ENCODE measurements around the gene DENR. TPM values are rescaled to one million over a fixed set of nuclear protein-coding genes. Genes with fewer than 3 reads are reported as not detected.

The DENR gene
- total and polyA plus RNA-seq, 2 of the 8 experiments (the other 6 are each of a cell fraction or from before 2014, with no cell fraction given): 26.9 to 84.0 TPM

GRCh38 chr12:122790393-122791075 lies 37.9 kb downstream of the DENR start:
- 84% methylated on average over 5 of the region's 5 CpGs; no CpG with 5 or more reads in 1 of the 2 experiments for WGBS, 2 experiments (ENCODE audit: extremely low coverage in 1 of 2, insufficient coverage in 1 of 2, insufficient read length in 1 of 2, insufficient replicate concordance in 2 of 2, low coverage in 1 of 2, low lambda C conversion rate in 2 of 2, missing lambda C conversion rate in 1 of 2)
- Histone ChIP-seq H3K79me1 (ENCODE audit: low read depth, low read length) (no peaks in the 10 kb centered on the region), H3K4ac (replicated peaks; ENCODE audit: insufficient read length, low read depth, low read length) (no peak overlapping the region), H4K91ac (replicated peaks; ENCODE audit: insufficient read length, low read length) (no peak overlapping the region), H3K23me2 (ENCODE audit: low read depth, low read length) (no peaks in the 10 kb centered on the region), H3K56ac (replicated peaks; ENCODE audit: insufficient read length, low read depth, low read length) (no peak overlapping the region), H2BK5ac (ENCODE audit: low read depth, low read length) (no peak overlapping the region), H3K4me3 (ENCODE audit: extremely low read depth in 1 of 4, insufficient read depth in 2 of 4, low read depth in 3 of 4, low read length in 4 of 4) (no peak overlapping the region), H3K79me2 (ENCODE audit: control insufficient read depth in 1 of 2, insufficient read depth in 2 of 2, low read length in 2 of 2) (no peaks in the 10 kb centered on the region), H3K18ac (ENCODE audit: extremely low read depth, low read length) (no peak overlapping the region), H2BK120ac (replicated peaks; ENCODE audit: low read depth, low read length) (no peak overlapping the region), H3K14ac (ENCODE audit: insufficient read length) (no peak overlapping the region), H3K36me3 (ENCODE audit: control insufficient read depth in 2 of 4, insufficient read depth in 4 of 4, low read length in 3 of 4) (no peaks in the 10 kb centered on the region), H4K8ac (ENCODE audit: extremely low read depth, insufficient read depth, low read length) (no peak overlapping the region), H3K4me1 (replicated peaks in 1 of 4; ENCODE audit: control insufficient read depth in 3 of 4, insufficient read depth in 4 of 4, low read length in 3 of 4) (peaks cover 0 to 3% (median 0%) of the 10 kb centered on the region in 4 experiments; a peak in 2 of 7 replicates), H3K9ac (replicated peaks in 1 of 4; ENCODE audit: extremely low read depth in 1 of 4, low read depth in 3 of 4, low read length in 3 of 4) (no peak overlapping the region), H4K5ac (ENCODE audit: insufficient read length, low read depth, low read length) (no peak overlapping the region), H3K23ac (ENCODE audit: insufficient read length) (no peak overlapping the region), H3K27me3 (replicated peaks in 1 of 4; ENCODE audit: control insufficient read depth in 3 of 4, extremely low read depth in 1 of 4, insufficient read depth in 3 of 4, low read length in 3 of 4) (no peaks in the 10 kb centered on the region), H3K4me2 (ENCODE audit: insufficient read depth in 1 of 2, low read depth in 2 of 2, low read length in 2 of 2) (no peak overlapping the region; a peak in 1 of 4 replicates), H2AK5ac (ENCODE audit: low read depth, low read length) (no peak overlapping the region), H2BK12ac (ENCODE audit: low read depth, low read length) (peak overlapping the region; percentile 50; the same call in 1 of the 2 replicates), H3K27ac (ENCODE audit: low read depth, low read length) (no peak overlapping the region), H4K20me1 (replicated peaks in 1 of 2; ENCODE audit: control insufficient read depth in 1 of 2, insufficient read depth in 2 of 2, low read length in 2 of 2) (no peaks in the 10 kb centered on the region), H3K9me3 (ENCODE audit: insufficient read depth in 2 of 2, low read depth in 1 of 2, low read length in 1 of 2) (no peaks in the 10 kb centered on the region), H2BK20ac (ENCODE audit: low read length) (no peak overlapping the region), H2BK15ac (ENCODE audit: low read length) (no peak overlapping the region), H2AFZ (ENCODE audit: low read length) (no peak overlapping the region; the same call in 1 of the 2 replicates)
- no peak for DNase-seq (ENCODE audit: low read depth in 1 of 2, low spot score in 2 of 2)
- TF ChIP-seq KDM1A (IDR thresholded peaks at IDR 0.05; ENCODE audit: borderline replicate concordance, low read length) (0 out of 2 replicates have a peak, but pooled peaks have one; percentile 15), SAP30 (IDR thresholded peaks at IDR 0.05; ENCODE audit: insufficient read depth, insufficient replicate concordance, low read length) (no peak)
- ChIA-PET CTCF (ENCODE audit: partially characterized antibody) (interaction anchor here (1.1 to 2.4 kb wide), 8 partner anchors 9 to 391 kb away, joined by 3 to 11 read pairs (median 4); no protein-coding TSS in a partner anchor), POLR2A (ENCODE audit: partially characterized antibody) (interaction anchor here (0.7 to 1.7 kb wide), 4 partner anchors 17 to 98 kb away, joined by 3 to 6 read pairs (median 4); partner anchors contain the start of gene CCDC62)
- no peak for FAIRE-seq

Measured in H1 (cell line).